HG03432 (cell line): ENCODE data around the gene TPX2.
"Not testable (repeated sequence)": the region's sequence is repeated elsewhere in the genome, so short reads cannot be mapped to it uniquely, and the experiment has no call there.

Experiments used
- ATAC-seq: cut with Tn5 transposase; IDR thresholded peaks from one replicate; pipeline ENCODE4 v1.9.1; 2021; ENCODE audit warnings: mild to moderate bottlenecking, moderate library complexity; ENCODE audit not compliant: unreplicated experiment

The TPX2 gene

DNA sequence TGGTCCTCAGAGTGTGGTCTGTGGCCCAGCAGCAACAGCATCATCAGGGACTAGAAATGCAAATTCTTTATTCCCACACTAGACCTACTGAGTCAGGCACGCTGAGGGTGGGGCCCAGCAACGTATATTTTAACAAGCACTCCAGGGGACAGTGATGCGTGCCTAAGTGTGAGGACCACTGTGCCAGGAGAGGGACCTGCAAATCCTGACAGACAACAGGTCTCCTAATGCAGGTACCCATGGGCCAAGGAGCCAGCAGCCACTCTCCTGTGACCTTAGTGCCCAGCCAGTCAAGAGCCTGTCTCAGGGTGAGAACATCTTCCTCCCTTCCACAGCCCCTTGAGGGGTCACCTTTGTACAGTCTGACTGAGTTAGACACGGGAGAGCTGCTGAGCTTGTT, 72.1 kb downstream of the TPX2 start:
- no peak for ATAC-seq

DNA sequence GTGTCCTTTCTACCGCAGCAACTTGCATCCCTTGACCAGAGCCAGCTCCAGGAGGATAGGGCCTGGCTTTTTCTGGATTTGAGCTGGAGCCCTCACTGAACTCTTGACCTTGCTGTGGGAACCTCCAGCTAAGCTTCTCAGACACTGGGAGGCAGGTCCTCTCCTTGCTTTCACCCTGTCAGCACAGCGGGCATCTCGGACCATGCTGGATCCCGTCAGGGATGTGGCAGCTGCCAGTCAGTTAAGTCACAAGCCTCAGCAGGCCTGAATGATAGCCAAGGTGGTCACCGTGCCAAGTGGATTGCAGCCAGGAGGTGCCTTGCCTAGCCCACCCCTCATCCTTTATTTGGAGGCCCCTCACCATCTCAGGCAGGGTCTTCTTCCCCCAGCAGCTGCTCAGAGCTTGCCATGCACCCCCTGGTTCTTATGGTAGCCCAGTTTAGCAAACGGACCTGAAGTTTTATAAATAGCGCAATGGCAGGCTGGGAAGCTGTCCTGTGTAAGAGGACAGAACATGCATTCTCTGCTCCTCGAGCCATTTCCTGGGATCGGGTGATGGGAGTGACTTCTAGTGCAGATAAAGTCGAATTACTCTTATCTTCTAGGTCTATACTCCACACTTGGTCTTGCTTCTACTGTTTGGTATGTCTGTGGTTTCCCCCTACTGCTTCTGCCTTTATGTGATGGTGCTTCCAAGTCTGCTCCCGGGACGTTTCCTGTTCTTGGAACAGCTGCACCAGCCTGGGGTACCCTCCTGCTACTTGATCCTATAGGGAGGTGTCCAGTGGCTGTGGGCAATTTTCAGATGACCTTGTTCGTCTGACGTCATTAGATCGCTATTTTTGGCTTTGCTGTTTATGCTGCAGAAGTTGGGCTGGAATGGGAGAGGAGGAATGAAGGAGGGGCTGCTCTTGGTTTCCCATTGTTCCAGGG, 73.0 kb downstream of the TPX2 start:
- no peak for ATAC-seq

DNA sequence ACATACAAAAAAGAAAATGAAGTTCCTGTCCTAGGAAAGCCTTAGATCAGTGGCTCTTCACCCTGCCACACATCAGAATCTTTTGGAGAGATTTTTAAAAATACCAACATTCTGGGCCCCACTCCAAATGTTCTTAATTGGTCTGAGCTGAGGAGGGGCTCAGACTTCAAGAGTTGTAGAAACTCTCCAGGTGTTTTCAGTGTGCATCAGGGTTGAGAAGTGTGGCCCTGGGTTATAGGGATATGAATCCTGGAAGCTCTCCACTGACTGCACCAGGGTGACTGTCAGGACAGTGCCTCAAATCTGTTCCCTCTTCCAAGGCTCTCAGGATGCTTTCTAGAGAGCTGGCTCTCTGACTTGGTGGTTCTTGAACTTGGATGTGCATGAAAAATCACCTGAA, 74.5 kb downstream of the TPX2 start:
- no peak for ATAC-seq

DNA sequence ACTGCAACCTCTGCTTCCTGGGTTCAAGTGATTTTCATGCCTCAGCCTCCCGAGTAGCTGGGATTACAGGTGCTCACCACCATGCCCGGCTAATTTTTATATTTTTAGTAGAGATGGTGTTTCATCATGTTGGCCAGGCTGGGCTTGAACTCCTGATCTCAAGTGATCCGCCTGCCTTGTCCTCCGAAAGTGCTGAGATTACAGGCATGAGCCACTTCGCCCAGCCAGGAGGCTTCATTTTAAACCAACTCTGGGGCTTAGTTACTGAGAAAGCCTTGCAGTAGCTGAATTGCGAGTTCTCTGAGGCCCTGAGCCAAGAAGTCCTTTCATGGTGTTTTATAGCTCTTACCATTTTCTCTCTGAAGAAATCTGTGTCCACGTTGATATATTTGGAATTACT, 75.1 kb downstream of the TPX2 start:
- ATAC-seq = not testable (repeated sequence)

DNA sequence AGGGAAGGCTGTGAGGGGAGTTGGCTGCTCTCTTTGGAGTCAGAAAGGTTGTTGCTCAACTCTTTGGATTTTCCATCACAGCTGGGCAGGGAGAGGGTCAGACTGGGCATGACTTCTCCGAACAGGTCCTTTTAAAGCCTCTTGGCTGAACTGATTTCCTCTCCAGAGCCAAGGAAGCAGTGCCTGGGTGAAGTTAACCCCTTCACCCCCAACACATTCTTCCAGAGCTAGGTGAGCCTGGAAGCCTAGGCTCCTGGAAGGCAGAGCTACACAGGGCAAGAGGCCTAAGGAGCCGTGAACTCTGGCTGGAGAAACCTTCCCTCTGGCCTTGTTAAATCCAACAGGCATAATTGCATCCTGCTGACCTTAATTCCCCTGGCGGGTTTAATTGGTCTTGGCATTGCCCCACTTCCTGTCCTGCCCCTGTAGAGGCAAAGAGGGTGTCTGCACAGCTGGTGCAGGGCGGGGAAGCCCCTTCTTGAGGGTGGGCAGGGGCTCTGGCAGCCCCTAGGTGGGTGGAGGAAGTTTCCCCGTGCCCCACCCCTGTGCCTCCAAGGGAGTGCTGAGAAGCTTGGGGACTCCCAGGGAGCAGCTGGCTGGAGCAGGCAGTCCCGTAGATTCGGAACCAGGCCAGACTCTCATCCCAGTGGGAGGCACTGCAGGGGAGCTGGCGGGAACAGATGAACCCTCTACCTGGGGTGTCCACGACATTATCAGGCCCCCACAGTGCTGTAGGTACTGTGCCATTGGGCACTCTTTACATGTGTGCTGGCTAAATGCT, 76.5 kb downstream of the TPX2 start:
- ATAC-seq = no peak

DNA sequence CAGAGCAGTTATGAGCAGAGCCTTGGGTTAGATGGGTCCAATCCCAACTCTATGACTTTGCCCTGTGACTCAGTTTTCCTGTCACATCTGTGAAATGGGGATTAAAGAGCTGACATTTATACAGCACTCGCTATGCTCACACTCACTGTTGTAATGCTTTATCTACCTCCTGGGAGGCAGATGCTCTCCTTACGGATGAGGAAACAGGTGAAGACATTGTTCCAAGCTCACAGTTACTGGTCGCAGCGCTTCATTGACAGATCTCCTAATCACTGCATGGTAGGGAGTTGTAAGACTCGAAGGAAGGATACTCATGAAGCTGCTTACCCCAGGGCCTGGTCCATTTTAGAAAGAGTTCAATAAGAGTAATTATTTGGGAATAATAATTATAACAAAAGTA, 77.1 kb downstream of the TPX2 start:
- no peak for ATAC-seq

DNA sequence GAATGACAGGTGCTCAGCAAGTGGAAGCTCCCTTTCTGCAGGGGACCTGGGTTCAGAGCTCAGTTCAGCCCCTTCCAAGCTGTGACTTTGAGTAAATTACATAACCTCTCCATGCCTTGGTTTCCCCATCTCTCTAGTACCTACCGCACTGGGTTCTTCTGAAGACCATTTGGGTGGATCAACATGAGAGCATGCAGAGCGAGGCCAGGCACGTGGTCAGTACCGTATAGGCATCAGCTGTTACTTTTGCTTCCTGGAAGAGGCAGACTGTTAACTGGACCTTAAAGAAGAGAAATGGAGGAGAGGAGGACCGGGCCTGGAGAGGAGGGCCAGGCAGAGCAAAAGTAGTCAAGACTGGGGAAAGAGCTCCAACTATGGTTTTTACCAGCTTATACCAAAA, 78.4 kb downstream of the TPX2 start:
- ATAC-seq = no peak

DNA sequence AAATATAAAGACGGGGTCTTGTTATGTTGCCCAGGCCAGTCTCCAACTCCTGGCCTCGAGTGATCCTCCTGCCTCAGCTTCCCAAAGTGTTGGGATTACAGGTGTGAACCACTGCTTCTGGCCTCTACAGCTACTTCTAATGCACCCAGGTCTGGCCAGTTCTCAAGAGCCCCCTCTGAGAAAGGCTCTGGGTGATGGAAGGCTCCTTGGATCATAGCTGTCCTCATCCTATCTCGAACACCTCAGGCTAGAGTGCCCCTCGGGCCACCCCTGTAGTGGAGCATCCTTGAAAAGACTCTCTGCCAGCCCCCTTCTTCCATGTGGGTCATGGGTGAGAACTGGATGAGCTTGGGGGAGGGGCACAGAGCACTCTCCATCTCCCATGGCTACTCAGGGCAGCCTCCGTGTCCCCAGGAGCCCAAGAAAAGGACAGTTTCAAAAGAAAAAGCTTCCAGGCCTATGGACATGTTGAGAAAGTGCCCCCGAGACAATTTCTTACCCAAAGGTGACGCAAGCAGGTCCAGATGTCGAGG, 79.4 kb downstream of the TPX2 start:
- no peak for ATAC-seq

DNA sequence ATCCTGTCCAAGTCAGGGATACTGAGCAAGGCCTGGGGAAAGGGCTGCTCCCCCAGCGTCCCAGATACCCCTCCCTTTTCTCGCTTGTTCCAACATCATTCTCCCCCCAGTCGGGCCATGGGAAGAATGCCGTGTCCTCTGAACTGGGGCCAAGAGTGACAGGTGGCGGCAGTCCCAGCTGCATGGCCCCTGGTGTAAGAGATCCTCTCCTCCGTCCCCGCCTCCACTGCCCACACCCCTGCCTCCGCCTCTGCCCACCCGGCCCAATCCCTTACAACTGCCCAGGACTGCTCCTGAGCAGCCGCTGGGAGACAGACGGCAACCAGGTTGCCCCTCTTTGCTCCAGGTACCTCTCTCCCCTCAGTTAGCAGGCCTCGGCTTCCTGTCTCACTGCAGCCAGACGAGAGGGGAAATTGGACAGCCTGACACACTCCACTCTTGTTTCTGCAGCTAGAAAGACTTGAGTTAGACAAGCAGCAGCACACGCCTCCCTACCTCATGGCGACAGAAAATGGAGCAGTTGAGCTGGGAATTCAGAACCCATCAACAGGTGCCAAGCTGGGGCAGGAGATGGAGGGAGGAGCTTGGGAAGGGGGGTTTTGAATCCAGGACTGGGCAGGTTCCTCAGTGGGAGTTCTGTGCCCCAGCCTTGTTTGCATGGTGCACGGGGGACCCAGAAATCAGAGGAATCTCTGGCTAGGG, 80.1 kb downstream of the TPX2 start, which contains the start of gene MYLK2:
Gene MYLK2 (plus strand): TSS at position 274 of the 702 bp plus-strand sequence. CDS start 225 bp downstream, at position 499.
- no peak for ATAC-seq

DNA sequence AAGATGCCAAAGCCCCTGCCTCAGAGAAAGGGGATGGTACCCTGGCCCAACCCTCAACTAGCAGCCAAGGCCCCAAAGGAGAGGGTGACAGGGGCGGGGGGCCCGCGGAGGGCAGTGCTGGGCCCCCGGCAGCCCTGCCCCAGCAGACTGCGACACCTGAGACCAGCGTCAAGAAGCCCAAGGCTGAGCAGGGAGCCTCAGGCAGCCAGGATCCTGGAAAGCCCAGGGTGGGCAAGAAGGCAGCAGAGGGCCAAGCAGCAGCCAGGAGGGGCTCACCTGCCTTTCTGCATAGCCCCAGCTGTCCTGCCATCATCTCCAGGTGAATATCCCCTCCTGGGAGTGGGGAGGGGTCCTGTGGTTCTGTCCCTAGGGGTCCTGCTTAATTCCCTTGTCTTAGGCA, 81.1 kb downstream of the TPX2 start:
- no peak for ATAC-seq

DNA sequence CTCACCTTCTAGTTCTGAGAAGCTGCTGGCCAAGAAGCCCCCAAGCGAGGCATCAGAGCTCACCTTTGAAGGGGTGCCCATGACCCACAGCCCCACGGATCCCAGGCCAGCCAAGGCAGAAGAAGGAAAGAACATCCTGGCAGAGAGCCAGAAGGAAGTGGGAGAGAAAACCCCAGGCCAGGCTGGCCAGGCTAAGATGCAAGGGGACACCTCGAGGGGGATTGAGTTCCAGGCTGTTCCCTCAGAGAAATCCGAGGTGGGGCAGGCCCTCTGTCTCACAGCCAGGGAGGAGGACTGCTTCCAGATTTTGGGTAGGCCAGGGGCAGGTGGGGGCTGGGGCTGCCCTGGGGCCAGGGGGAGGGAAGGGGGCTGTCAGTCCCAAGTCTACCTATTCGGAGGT, 82.3 kb downstream of the TPX2 start:
- ATAC-seq = no peak

DNA sequence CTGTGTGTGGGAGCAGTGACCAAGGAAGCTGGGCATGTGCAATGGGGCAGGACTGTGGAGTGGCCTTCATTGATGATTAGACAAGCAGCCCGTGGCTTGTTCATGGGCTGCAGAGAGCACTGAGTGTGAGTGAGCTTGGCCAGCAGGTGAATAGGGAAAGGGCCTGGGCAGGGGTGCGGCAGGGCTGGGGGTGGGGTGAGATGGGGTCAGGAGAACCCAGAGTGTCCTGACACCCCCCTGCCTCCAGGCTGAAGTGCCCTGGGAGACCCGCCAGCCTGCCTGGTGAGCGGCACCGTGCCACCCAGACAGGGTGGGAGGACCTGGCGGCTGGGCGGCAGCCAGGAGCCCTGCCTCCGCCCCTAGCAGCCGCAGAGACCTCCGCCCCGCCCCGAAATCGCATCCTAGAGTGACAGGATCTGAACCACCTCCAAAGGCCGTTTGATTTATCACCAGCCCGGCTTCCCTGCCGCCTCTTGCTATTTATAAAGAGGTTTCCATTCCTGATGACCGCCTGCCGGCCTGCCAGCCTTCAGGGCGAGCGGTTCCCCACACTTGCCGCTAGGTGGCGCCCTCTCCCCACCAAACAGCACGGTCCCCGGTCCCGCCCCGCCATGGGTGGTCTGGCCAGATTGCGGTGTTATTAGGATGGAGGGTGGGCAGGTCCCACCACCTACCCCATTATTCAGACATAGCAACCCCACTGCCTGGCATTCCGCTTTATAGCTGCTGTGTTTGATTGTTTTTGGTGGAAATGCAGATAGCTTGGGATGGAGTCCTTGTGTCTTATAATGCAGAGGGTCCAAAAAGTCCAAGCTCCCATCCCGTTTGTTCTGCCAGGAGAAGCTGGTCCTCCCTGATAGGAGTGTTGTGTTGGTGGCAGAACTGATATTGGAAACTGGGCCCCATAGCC, 83.6 kb downstream of the TPX2 start:
- ATAC-seq = peak; percentile 75

DNA sequence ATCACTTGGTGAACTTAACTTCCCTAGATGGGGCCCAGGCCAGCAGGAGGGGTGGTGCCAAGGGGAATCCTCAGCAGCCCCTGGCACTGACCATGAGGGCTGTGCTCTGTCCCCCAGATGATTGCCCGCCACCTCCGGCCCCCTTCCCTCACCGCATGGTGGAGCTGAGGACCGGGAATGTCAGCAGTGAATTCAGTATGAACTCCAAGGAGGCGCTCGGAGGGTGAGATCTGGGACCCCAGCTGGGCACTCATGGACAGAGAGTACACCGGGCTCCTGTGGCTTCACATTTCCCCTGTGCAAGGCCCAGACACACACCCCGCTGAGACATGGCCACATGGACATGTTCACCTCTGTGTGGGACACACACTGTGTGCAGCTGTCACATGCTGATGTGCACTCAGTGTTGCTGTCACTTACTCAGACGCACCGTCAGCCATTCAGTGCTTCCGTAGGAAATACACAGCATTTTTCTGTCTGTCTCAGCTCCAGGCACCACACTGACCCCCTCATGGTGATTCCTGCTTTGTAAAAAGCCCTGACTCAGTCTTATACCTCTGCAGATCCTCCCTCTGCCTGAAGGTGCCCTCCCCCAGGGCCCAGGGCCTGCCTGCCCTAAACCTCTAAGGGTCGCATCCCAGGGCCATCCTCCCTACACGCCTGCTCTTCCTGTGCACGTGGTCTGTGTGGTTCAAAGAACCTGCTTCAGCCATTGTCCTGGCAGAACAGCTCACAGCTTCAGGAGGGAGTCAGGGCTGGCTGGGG, 84.5 kb downstream of the TPX2 start:
- ATAC-seq = no peak

DNA sequence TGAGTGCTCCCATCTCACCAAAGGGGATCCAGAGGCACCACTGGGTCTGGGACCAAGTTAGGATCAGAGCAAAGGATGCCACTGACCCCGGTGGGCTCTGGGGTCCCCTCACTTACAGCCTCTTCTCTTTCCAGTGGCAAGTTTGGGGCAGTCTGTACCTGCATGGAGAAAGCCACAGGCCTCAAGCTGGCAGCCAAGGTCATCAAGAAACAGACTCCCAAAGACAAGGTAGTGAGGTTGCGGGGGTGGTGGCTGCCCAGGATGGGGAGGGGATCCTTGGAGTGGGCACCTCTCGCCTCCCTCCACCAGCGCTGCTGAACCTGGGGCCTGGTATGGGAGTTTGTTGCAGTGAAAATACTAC, 85.0 kb downstream of the TPX2 start:
- no peak for ATAC-seq

DNA sequence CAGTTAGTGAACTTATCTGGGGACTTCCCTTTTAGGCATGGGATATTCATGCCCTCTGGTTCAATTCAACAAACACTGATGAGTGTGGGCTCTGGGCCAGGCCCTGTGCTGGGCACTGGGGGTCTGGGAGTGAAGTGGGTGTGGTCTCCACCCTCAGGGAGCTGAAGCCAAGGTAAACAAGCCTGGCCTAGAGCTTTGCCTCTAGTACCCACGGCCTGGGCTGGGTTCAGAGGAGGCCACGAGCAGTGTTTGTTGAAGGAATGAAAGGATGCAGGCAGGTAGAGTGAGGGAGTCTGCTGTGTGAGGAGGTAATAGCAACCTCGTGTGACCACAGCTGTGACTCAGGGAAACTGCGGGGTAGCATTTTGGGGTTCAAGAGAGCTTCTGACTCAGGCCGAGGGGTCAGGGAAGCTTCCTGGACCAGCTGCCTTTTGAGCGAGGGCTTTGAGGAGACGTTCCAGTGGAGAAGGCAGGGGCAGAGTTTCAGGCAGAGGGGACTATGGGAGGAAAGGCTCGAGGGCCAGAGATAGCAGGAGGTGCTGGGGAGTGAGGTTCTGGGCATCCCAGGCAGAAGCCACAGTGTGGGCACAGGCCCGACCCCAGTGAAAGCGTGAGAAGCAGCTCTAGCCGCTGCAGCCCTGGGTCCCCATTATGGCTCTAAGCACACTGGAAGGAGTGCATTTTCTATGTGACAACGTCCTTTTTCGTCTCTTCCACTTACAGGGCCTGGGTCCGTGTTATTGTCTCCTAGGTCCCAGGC, 85.6 kb downstream of the TPX2 start:
- no peak for ATAC-seq

DNA sequence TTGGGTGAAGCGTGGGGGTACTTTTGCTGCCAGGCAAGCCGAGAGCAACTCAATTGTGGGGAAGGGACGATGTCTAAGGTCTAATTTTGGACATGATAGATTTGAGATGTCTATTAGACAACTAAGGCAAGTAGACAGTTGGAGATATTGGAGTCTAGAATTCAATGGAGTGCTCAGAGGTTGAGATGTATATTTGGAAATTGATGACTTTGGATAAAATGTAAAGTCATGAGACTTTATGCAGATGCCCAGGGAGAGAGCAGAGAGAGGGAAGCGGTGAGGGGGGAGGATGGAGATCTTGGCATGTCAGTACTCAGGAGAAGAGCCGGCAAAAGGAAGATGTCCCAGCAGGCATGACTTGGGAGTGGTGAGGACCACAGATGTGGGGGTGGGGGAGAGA, 87.0 kb downstream of the TPX2 start:
- ATAC-seq = no peak

DNA sequence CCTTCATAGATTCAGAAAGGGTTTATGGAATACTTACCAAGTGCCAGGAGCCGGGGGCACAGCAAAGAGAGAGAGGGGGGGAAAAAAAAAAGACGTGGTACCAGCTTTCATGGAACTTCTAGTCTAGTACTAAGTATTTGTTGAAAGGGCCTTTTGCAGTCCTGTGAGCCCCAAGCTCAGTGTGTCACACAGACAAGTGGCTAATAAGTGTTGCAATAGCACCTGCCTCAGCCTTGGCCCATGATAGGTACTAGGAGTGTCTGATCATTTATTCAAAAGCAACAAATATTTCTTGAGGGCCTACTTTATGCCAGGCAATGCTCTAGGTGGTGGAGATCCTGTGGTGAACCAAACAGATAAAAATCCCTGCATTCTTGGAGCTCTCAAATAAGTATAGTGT, 88.0 kb downstream of the TPX2 start:
- ATAC-seq = no peak

DNA sequence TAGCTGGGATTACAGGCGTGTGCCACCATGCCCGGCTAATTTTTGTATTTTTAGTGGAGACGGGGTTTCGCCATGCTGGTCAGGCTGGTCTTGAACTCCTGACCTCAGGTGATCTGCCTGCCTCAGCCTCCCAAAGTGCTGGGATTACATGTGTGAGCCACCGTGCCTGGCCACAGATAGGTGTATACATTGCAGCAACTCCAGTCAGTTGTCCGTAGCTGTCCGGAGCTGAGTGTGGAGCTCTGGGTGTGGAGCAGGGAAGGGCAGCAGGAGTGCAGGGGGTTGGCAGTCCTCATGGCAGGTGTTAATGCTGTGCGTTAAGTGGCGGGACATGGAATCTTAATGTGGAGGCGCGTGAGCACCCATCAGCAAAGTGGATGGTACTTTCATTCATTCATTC, 88.9 kb downstream of the TPX2 start:
- ATAC-seq = not testable (repeated sequence)

DNA sequence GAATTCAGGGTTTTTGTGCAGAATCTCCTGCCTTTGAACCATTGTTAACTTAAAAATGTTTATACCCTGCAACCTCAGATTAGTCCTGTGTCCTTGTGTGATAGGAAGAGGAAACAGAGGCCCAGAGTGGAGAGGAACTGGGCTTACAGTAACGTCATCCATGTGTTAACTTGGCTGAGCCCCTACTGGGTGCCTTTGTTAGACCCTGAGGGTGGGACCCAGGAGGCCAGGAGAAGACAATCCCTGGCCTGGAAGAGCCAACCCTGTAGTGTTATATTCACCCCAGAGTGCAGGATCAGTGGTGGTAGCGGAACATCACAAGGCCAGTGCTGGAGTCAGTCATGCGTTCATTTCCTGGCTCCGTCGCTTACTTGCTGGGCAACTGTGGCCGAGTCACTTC, 90.6 kb downstream of the TPX2 start:
- no peak for ATAC-seq
